HEK293 (cell line): ENCODE data around the gene CCDC8.
A peak's percentile ranks its signal among the peaks of the same experiment; 100 is the strongest.

Experiments used
- BCL6B ChIP-seq: fragments of 450-650 bp; formaldehyde crosslinking; IDR thresholded peaks from 2 replicates; pipeline ENCODE4 v1.5.1; 2017; ENCODE audit warnings: missing biosample characterization, missing genetic modification characterization
- FEZF1 ChIP-seq: fragments of 450-650 bp; formaldehyde crosslinking; IDR thresholded peaks from 2 replicates; pipeline ENCODE4 v1.5.1; 2016; ENCODE audit warnings: missing biosample characterization, missing genetic modification characterization
- GLIS2 ChIP-seq: fragments of 450-650 bp; formaldehyde crosslinking; IDR thresholded peaks from 2 replicates; pipeline ENCODE4 v1.5.1; 2016; ENCODE audit warnings: missing biosample characterization, missing genetic modification characterization
- HIC1 ChIP-seq: fragments of 450-650 bp; formaldehyde crosslinking; IDR thresholded peaks from 2 replicates; pipeline ENCODE4 v1.5.1; 2016; ENCODE audit warnings: missing biosample characterization, missing genetic modification characterization
- KLF7 ChIP-seq: fragments of 450-650 bp; formaldehyde crosslinking; IDR thresholded peaks from 2 replicates; pipeline ENCODE4 v1.5.1; 2016; ENCODE audit warnings: missing biosample characterization, missing genetic modification characterization, borderline replicate concordance
- MYNN ChIP-seq: fragments of 450-650 bp; formaldehyde crosslinking; IDR thresholded peaks from 2 replicates; pipeline ENCODE4 v1.5.1; 2016; ENCODE audit warnings: missing biosample characterization, missing genetic modification characterization, borderline replicate concordance
- PRDM1 ChIP-seq: fragments of 450-650 bp; formaldehyde crosslinking; IDR thresholded peaks from 2 replicates; pipeline ENCODE4; 2016; ENCODE audit warnings: missing biosample characterization, missing genetic modification characterization
- ZBTB48 ChIP-seq: fragments of 450-650 bp; formaldehyde crosslinking; IDR thresholded peaks from 2 replicates; pipeline ENCODE4 v1.5.1; 2016; ENCODE audit warnings: missing biosample characterization, missing genetic modification characterization
- ZFP3 ChIP-seq: fragments of 450-650 bp; formaldehyde crosslinking; IDR thresholded peaks from 2 replicates; pipeline ENCODE4 v1.5.1; 2016; ENCODE audit warnings: low read depth, missing biosample characterization, missing genetic modification characterization
- ZNF19 ChIP-seq: fragments of 450-650 bp; formaldehyde crosslinking; IDR thresholded peaks from 2 replicates; pipeline ENCODE4; 2016; ENCODE audit warnings: missing biosample characterization, missing genetic modification characterization, low read depth
- ZNF211 ChIP-seq: fragments of 450-650 bp; formaldehyde crosslinking; IDR thresholded peaks from 2 replicates; pipeline ENCODE4 v1.5.1; 2016; ENCODE audit warnings: low read depth, missing biosample characterization, missing genetic modification characterization
- ZNF221 ChIP-seq: fragments of 450-650 bp; formaldehyde crosslinking; IDR thresholded peaks from 2 replicates; pipeline ENCODE4 v1.5.1; 2017; ENCODE audit warnings: missing biosample characterization, missing genetic modification characterization, borderline replicate concordance
- ZNF248 ChIP-seq: fragments of 450-650 bp; formaldehyde crosslinking; IDR thresholded peaks from 2 replicates; pipeline ENCODE4 v1.5.1; 2017; ENCODE audit warnings: missing biosample characterization, missing genetic modification characterization
- ZNF394 ChIP-seq: fragments of 450-650 bp; formaldehyde crosslinking; IDR thresholded peaks from 2 replicates; pipeline ENCODE4 v1.5.1; 2016; ENCODE audit warnings: missing biosample characterization, missing genetic modification characterization, mild to moderate bottlenecking, moderate library complexity, borderline replicate concordance
- ZNF416 ChIP-seq: fragments of 450-650 bp; formaldehyde crosslinking; IDR thresholded peaks from 2 replicates; pipeline ENCODE4 v1.5.1; 2016; ENCODE audit warnings: missing biosample characterization, missing genetic modification characterization
- ZNF48 ChIP-seq: fragments of 450-650 bp; formaldehyde crosslinking; IDR thresholded peaks from 2 replicates; pipeline ENCODE4 v1.5.1; 2016; ENCODE audit warnings: missing biosample characterization, missing genetic modification characterization
- ZNF501 ChIP-seq: fragments of 450-650 bp; formaldehyde crosslinking; IDR thresholded peaks from 2 replicates; pipeline ENCODE4 v1.5.1; 2016; ENCODE audit warnings: missing biosample characterization, missing genetic modification characterization
- ZNF658 ChIP-seq: fragments of 450-650 bp; formaldehyde crosslinking; IDR thresholded peaks from 2 replicates; pipeline ENCODE4; 2016; ENCODE audit warnings: missing biosample characterization, missing genetic modification characterization
- ZSCAN18 ChIP-seq: fragments of 450-650 bp; formaldehyde crosslinking; IDR thresholded peaks from 2 replicates; pipeline ENCODE4 v1.5.1; 2016; ENCODE audit warnings: missing biosample characterization, missing genetic modification characterization
- ZSCAN30 ChIP-seq: fragments of 450-650 bp; IDR thresholded peaks from 2 replicates; pipeline ENCODE4 v1.5.1; 2018; ENCODE audit warnings: missing biosample characterization, mild to moderate bottlenecking, missing genetic modification characterization, moderate library complexity
- ZXDB ChIP-seq: fragments of 450-650 bp; formaldehyde crosslinking; IDR thresholded peaks from 2 replicates; pipeline ENCODE4 v1.5.1; 2016; ENCODE audit warnings: missing biosample characterization, missing genetic modification characterization
- TF ChIP-seq, protein P1 (sequence below): fragments of 450-650 bp; formaldehyde crosslinking; IDR thresholded peaks from 2 replicates; pipeline ENCODE4 v1.5.1; 2016; ENCODE audit warnings: missing biosample characterization, missing genetic modification characterization
- TF ChIP-seq, protein P2 (sequence below): fragments of 450-650 bp; formaldehyde crosslinking; IDR thresholded peaks from 2 replicates; pipeline ENCODE4 v1.5.1; 2017; ENCODE audit warnings: missing biosample characterization, missing genetic modification characterization
- TF ChIP-seq, protein P3 (sequence below): fragments of 450-650 bp; formaldehyde crosslinking; IDR thresholded peaks from 2 replicates; pipeline ENCODE4 v1.5.1; 2016; ENCODE audit warnings: missing biosample characterization, missing genetic modification characterization
- TF ChIP-seq, protein P4 (sequence below): fragments of 450-650 bp; formaldehyde crosslinking; IDR thresholded peaks from 2 replicates; pipeline ENCODE4 v1.5.1; 2016; ENCODE audit warnings: missing biosample characterization, missing genetic modification characterization
- TF ChIP-seq, protein P5 (sequence below): fragments of 450-650 bp; formaldehyde crosslinking; IDR thresholded peaks from 2 replicates; pipeline ENCODE4 v1.5.1; 2016; ENCODE audit warnings: missing biosample characterization, missing genetic modification characterization

Gene CCDC8

GRCh38 chr19:46413262-46414031 is at the start of gene CCDC8 (continued):
- TF ChIP-seq ZNF48 (tag by site-specific recombination) (no peak), ZXDB (tag by site-specific recombination) (peak; percentile 91), MYNN (tag by site-specific recombination) (no peak), ZBTB48 (tag by site-specific recombination) (no peak), FEZF1 (tag by site-specific recombination) (no peak), ZNF416 (tag by site-specific recombination) (no peak), ZNF501 (tag by site-specific recombination) (peak; percentile 67), ZNF19 (tag by site-specific recombination) (no peak), GLIS2 (tag by site-specific recombination) (peak; percentile 93), ZSCAN30 (tag by site-specific recombination) (peak; percentile 83), HIC1 (tag by site-specific recombination) (peak; percentile 80), ZNF248 (tag by site-specific recombination) (no peak), ZNF211 (tag by site-specific recombination) (no peak), ZFP3 (tag by site-specific recombination) (no peak), KLF7 (tag by site-specific recombination) (peak; percentile 94; the same call in 1 of the 2 replicates), ZNF394 (no peak; the same call in 1 of the 2 replicates), ZNF658 (tag by site-specific recombination) (no peak), ZSCAN18 (tag by site-specific recombination) (no peak), PRDM1 (no peak), BCL6B (tag by site-specific recombination) (peak; percentile 72), ZNF221 (tag by site-specific recombination) (no peak)
- TF ChIP-seq, protein P1, sequence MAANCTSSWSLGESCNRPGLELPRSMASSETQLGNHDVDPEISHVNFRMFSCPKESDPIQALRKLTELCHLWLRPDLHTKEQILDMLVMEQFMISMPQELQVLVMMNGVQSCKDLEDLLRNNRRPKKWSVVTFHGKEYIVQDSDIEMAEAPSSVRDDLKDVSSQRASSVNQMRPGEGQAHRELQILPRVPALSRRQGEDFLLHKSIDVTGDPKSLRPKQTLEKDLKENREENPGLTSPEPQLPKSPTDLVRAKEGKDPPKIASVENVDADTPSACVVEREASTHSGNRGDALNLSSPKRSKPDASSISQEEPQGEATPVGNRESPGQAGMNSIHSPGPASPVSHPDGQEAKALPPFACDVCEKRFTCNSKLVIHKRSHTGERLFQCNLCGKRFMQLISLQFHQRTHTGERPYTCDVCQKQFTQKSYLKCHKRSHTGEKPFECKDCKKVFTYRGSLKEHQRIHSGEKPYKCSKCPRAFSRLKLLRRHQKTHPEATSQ (tag by site-specific recombination), result no peak
- TF ChIP-seq, protein P2, sequence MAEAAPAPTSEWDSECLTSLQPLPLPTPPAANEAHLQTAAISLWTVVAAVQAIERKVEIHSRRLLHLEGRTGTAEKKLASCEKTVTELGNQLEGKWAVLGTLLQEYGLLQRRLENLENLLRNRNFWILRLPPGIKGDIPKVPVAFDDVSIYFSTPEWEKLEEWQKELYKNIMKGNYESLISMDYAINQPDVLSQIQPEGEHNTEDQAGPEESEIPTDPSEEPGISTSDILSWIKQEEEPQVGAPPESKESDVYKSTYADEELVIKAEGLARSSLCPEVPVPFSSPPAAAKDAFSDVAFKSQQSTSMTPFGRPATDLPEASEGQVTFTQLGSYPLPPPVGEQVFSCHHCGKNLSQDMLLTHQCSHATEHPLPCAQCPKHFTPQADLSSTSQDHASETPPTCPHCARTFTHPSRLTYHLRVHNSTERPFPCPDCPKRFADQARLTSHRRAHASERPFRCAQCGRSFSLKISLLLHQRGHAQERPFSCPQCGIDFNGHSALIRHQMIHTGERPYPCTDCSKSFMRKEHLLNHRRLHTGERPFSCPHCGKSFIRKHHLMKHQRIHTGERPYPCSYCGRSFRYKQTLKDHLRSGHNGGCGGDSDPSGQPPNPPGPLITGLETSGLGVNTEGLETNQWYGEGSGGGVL (tag by site-specific recombination), result peak; percentile 57
- TF ChIP-seq, protein P3, sequence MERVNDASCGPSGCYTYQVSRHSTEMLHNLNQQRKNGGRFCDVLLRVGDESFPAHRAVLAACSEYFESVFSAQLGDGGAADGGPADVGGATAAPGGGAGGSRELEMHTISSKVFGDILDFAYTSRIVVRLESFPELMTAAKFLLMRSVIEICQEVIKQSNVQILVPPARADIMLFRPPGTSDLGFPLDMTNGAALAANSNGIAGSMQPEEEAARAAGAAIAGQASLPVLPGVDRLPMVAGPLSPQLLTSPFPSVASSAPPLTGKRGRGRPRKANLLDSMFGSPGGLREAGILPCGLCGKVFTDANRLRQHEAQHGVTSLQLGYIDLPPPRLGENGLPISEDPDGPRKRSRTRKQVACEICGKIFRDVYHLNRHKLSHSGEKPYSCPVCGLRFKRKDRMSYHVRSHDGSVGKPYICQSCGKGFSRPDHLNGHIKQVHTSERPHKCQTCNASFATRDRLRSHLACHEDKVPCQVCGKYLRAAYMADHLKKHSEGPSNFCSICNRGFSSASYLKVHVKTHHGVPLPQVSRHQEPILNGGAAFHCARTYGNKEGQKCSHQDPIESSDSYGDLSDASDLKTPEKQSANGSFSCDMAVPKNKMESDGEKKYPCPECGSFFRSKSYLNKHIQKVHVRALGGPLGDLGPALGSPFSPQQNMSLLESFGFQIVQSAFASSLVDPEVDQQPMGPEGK, result peak; percentile 94
- TF ChIP-seq, protein P4, sequence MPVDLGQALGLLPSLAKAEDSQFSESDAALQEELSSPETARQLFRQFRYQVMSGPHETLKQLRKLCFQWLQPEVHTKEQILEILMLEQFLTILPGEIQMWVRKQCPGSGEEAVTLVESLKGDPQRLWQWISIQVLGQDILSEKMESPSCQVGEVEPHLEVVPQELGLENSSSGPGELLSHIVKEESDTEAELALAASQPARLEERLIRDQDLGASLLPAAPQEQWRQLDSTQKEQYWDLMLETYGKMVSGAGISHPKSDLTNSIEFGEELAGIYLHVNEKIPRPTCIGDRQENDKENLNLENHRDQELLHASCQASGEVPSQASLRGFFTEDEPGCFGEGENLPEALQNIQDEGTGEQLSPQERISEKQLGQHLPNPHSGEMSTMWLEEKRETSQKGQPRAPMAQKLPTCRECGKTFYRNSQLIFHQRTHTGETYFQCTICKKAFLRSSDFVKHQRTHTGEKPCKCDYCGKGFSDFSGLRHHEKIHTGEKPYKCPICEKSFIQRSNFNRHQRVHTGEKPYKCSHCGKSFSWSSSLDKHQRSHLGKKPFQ (tag by site-specific recombination), result no peak
- TF ChIP-seq, protein P5, sequence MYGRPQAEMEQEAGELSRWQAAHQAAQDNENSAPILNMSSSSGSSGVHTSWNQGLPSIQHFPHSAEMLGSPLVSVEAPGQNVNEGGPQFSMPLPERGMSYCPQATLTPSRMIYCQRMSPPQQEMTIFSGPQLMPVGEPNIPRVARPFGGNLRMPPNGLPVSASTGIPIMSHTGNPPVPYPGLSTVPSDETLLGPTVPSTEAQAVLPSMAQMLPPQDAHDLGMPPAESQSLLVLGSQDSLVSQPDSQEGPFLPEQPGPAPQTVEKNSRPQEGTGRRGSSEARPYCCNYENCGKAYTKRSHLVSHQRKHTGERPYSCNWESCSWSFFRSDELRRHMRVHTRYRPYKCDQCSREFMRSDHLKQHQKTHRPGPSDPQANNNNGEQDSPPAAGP (tag by site-specific recombination), result peak; percentile 51; the same call in 1 of the 2 replicates
